HTERT RPE-1 (cell line): ENCODE data around the gene DPPA5.
"Not testable (repeated sequence)": the region's sequence is repeated elsewhere in the genome, so short reads cannot be mapped to it uniquely, and the experiment has no call there.

ENCODE experiments used
- in situ Hi-C: fragments of 300-500 bp; cut with MboI; formaldehyde crosslinking; loops from 4 replicates; pipeline ENCODE4 v1.14.3; 2020; ENCODE audit warnings: low sequenced_read_pairs

DPPA5 gene

DNA sequence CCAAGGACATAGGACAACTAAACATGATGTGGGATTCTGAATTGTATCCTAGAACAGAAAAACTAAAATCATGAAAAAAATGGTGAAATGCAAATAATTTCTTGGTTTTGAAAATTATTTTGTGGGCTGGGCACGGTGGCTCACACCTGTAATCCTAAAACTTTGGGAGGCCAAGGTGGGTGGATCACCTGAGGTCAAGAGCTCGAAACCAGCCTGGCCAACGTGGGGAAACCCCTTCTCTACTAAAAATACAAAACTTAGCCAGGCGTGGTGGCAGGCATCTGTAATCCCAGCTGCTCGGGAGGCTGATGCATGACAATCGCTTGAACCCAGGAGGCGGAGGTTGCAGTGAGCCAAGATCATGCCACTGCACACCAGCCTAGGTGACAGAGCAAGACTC lies 50.3 kb downstream of the DPPA5 start:
- in situ Hi-C loops: not testable (repeated sequence)
